Common myeloid progenitor, CD34-positive (primary cell): ENCODE measurements around the gene CPLANE1.
"Not testable (repeated sequence)": the region's sequence is repeated elsewhere in the genome, so short reads cannot be mapped to it uniquely, and the experiment has no call there.

ENCODE experiments used
- CTCF ChIA-PET: fragments of 350-600 bp; sonication (Branson Sonifier 250); formaldehyde crosslinking; loops from one replicate; lab custom pipeline; 2021; ENCODE audit warnings: antibody characterized with exemption; lab: Charles Lee
- POLR2A ChIA-PET: fragments of 350-600 bp; sonication (Branson Sonifier 250); formaldehyde crosslinking; loops from one replicate; lab custom pipeline; 2021; ENCODE audit warnings: antibody characterized with exemption; lab: Charles Lee
- DNase-seq, 3 donors: peaks; one replicate each; pipeline versions ENCODE4 v3.0.0 to v3.0.0-alpha.2; 2013
- H3K27ac ChIP-seq, 2 experiments: 1 replicate in 1 of 2; 2 replicates in 1 of 2; pipeline ENCODE4 v1.7.0; 2013; ENCODE audit warnings: inconsistent platforms in 2 of 2, low read length in 2 of 2, mild to moderate bottlenecking in 2 of 2, low read depth in 1 of 2, moderate library complexity in 1 of 2; ENCODE audit not compliant: severe bottlenecking in 2 of 2, insufficient read depth in 1 of 2, poor library complexity in 1 of 2
- H3K27me3 ChIP-seq, 5 experiments: replicated peaks in 2 of 5; 1 replicate in 3 of 5; 2 replicates in 2 of 5; pipeline versions ENCODE4 v1.6.1 to v1.7.0; 2013; ENCODE audit warnings: low read length in 4 of 5, mild to moderate bottlenecking in 2 of 5, moderate library complexity in 2 of 5, inconsistent platforms in 1 of 5; ENCODE audit not compliant: insufficient read depth in 5 of 5, control insufficient read depth in 4 of 5
- H3K36me3 ChIP-seq, 4 experiments: 1 replicate in 2 of 4; 2 replicates in 2 of 4; pipeline versions ENCODE4 v1.6.1 to v1.7.0; 2013; ENCODE audit warnings: low read length in 3 of 4, control low read depth in 1 of 4, mild to moderate bottlenecking in 1 of 4; ENCODE audit not compliant: control insufficient read depth in 4 of 4, insufficient read depth in 4 of 4
- H3K4me1 ChIP-seq, 4 experiments: 1 replicate in 3 of 4; 2 replicates in 1 of 4; pipeline versions ENCODE4 v1.6.1 to v1.7.1; 2013; ENCODE audit warnings: low read length in 3 of 4, mild to moderate bottlenecking in 3 of 4, control low read depth in 1 of 4, inconsistent platforms in 1 of 4, moderate library complexity in 1 of 4; ENCODE audit not compliant: control insufficient read depth in 4 of 4, insufficient read depth in 4 of 4; ENCODE audit errors: control extremely low read depth in 1 of 4
- H3K4me3 ChIP-seq, 7 experiments: 1 replicate in 4 of 7; 2 replicates in 3 of 7; pipeline versions ENCODE4 v1.5.1 to v1.7.0; 2013; ENCODE audit warnings: mild to moderate bottlenecking in 7 of 7, low read length in 6 of 7, moderate library complexity in 6 of 7, inconsistent platforms in 2 of 7, low read depth in 2 of 7, control low read depth in 1 of 7; ENCODE audit not compliant: insufficient read depth in 4 of 7, control insufficient read depth in 1 of 7; ENCODE audit errors: extremely low read depth in 1 of 7
- H3K9me3 ChIP-seq, 5 experiments: 1 replicate in 4 of 5; 2 replicates in 1 of 5; pipeline versions ENCODE4 v1.6.1 to v1.7.1; 2013; ENCODE audit warnings: low read length in 4 of 5, mild to moderate bottlenecking in 2 of 5, inconsistent platforms in 1 of 5, low read depth in 1 of 5, moderate library complexity in 1 of 5; ENCODE audit not compliant: control insufficient read depth in 4 of 5, insufficient read depth in 2 of 5; ENCODE audit errors: control extremely low read depth in 1 of 5
- WGBS: methylation state at CpG from one replicate; pipeline ENCODE4 v1.1.5; 2013; ENCODE audit not compliant: insufficient coverage; 5-methylcytosine and 5-hydroxymethylcytosine counted together

Gene CPLANE1

GRCh38 chr5:37136694-37137093, 112.5 kb downstream of the CPLANE1 start:
- Histone ChIP-seq H3K27ac (no peak overlapping the region), H3K4me1 (no peaks in the 10 kb centered on the region), H3K9me3 (peaks cover 1 to 29% (median 17%) of the 10 kb centered on the region in 5 experiments), H3K36me3 (peaks cover 13 to 49% (median 28%) of the 10 kb centered on the region in 4 experiments), H3K4me3 (no peak overlapping the region), H3K27me3 (no peaks in the 10 kb centered on the region)
- ChIA-PET POLR2A (no interaction called here), CTCF (no interaction called here)
- WGBS = no CpG with 5 or more reads among the region's 2 CpGs
- DNase-seq = no peak

GRCh38 chr5:37135312-37135711, 113.9 kb downstream of the CPLANE1 start:
- POLR2A ChIA-PET, H3K4me1 ChIP-seq, H3K27me3 ChIP-seq, H3K4me3 ChIP-seq, CTCF ChIA-PET, H3K27ac ChIP-seq: not testable (repeated sequence)
- Histone ChIP-seq H3K36me3 (peaks cover 13 to 51% (median 29%) of the 10 kb centered on the region in 4 experiments), H3K9me3 (peaks cover 1 to 29% (median 17%) of the 10 kb centered on the region in 5 experiments)
- DNase-seq = peak in 2 of 3 donors; percentile 5 to 18
- WGBS = 97% methylated on average over 4 of the region's 6 CpGs

- POLR2A ChIA-PET = no interaction called here
- WGBS = 100% methylated on average over 1 of the region's 2 CpGs
- Histone ChIP-seq H3K36me3 (peaks cover 13 to 53% (median 31%) of the 10 kb centered on the region in 4 experiments), H3K27ac (no peak overlapping the region), H3K9me3 (peaks cover 1 to 31% (median 17%) of the 10 kb centered on the region in 5 experiments), H3K27me3 (no peaks in the 10 kb centered on the region), H3K4me1 (no peaks in the 10 kb centered on the region), H3K4me3 (no peak overlapping the region)
- CTCF ChIA-PET = no interaction called here
- no peak for DNase-seq
Observed at GRCh38 chr5:37133939-37134338, 115.2 kb downstream of the CPLANE1 start.

GRCh38 chr5:37132646-37133045, 116.5 kb downstream of the CPLANE1 start:
- DNase-seq = no peak
- POLR2A ChIA-PET = no interaction called here
- Histone ChIP-seq H3K4me3 (no peak overlapping the region), H3K27ac (no peak overlapping the region), H3K9me3 (peaks cover 0 to 26% (median 16%) of the 10 kb centered on the region in 5 experiments), H3K36me3 (peaks cover 9 to 41% (median 29%) of the 10 kb centered on the region in 4 experiments), H3K4me1 (no peaks in the 10 kb centered on the region), H3K27me3 (no peaks in the 10 kb centered on the region)
- no CpG with 5 or more reads among the region's 1 CpG for WGBS
- CTCF ChIA-PET = interaction anchor here (1.2 kb wide), 1 partner anchor 18 kb away, joined by 3 read pairs; no protein-coding TSS in a partner anchor

GRCh38 chr5:37121465-37121864, 127.7 kb downstream of the CPLANE1 start:
- Histone ChIP-seq H3K27me3 (no peaks in the 10 kb centered on the region), H3K4me3 (no peak overlapping the region), H3K27ac (peak overlapping the region in 1 of 2 experiments; percentile 16), H3K9me3 (no peaks in the 10 kb centered on the region), H3K4me1 (peaks cover 0 to 7% (median 4%) of the 10 kb centered on the region in 4 experiments), H3K36me3 (peaks cover 2 to 22% (median 12%) of the 10 kb centered on the region in 4 experiments)
- ChIA-PET POLR2A (no interaction called here), CTCF (no interaction called here)
- peak in 2 of 3 donors; percentile 47 to 66 for DNase-seq
- 92% methylated on average over 2 of the region's 6 CpGs for WGBS

- H3K36me3 ChIP-seq = peaks cover 2 to 20% (median 12%) of the 10 kb centered on the region in 4 experiments
- peak in 2 of 3 donors; percentile 44 to 55 for DNase-seq
- ChIA-PET POLR2A (no interaction called here), CTCF (no interaction called here)
- H3K27ac ChIP-seq = peak overlapping the region in 1 of 2 experiments; percentile 16
- H3K4me1 ChIP-seq = peaks cover 0 to 7% (median 4%) of the 10 kb centered on the region in 4 experiments
- no peaks in the 10 kb centered on the region for H3K9me3 ChIP-seq
- H3K4me3 ChIP-seq = no peak overlapping the region
- H3K27me3 ChIP-seq = no peaks in the 10 kb centered on the region
- WGBS = no CpG with 5 or more reads among the region's 1 CpG
Observed at GRCh38 chr5:37121027-37121426, 128.1 kb downstream of the CPLANE1 start.

GRCh38 chr5:37120270-37120669, 128.9 kb downstream of the CPLANE1 start:
- ChIA-PET POLR2A (interaction anchor here (0.6 kb wide), 1 partner anchor 41 kb away, joined by 3 read pairs; no protein-coding TSS in a partner anchor), CTCF (interaction anchor here (0.8 to 0.9 kb wide), 2 partner anchors 8 to 28 kb away, joined by 3 read pairs; no protein-coding TSS in a partner anchor)
- Histone ChIP-seq H3K36me3 (peaks cover 2 to 20% (median 12%) of the 10 kb centered on the region in 4 experiments), H3K4me3 (no peak overlapping the region), H3K4me1 (peaks cover 0 to 7% (median 4%) of the 10 kb centered on the region in 4 experiments), H3K9me3 (no peaks in the 10 kb centered on the region), H3K27ac (no peak overlapping the region), H3K27me3 (no peaks in the 10 kb centered on the region)
- 100% methylated on average over 4 of the region's 5 CpGs for WGBS
- DNase-seq = no peak
